ENCODE data around the gene NCS1. TPM values are rescaled to one million over a fixed set of nuclear protein-coding genes. Genes with fewer than 3 reads are reported as not detected.

Gene NCS1
- total and polyA plus RNA-seq, 5 donors from 2014 or later, result 0.22 TPM; not detected in 4

- H3K27me3 ChIP-seq (ENCODE audit: control insufficient read depth, insufficient read depth, low read length), result no peaks in the 10 kb centered on the region
- no peaks in the 10 kb centered on the region for H3K36me3 ChIP-seq (ENCODE audit: control insufficient read depth, insufficient read depth, low read length)
- Mint-ChIP-seq H3K9me3 (peaks cover 0 to 3% (median 0%) of the 10 kb centered on the region in 7 donors), H3K4me1 (peaks cover 0 to 13% (median 5%) of the 10 kb centered on the region in 4 donors), H3K36me3 (no peaks in the 10 kb centered on the region), H3K27ac (no peak overlapping the region), H3K4me3 (no peak overlapping the region), H3K27me3 (no peaks in the 10 kb centered on the region)
- ATAC-seq (ENCODE audit: low read depth in 2 of 2) (no peak), DNase-seq (no peak)
- peaks cover 16% of the 10 kb centered on the region for H3K4me1 ChIP-seq (ENCODE audit: control insufficient read depth, insufficient read depth, low read length, poor library complexity, severe bottlenecking)
- H3K4me3 ChIP-seq (ENCODE audit: low read depth, low read length), result no peak overlapping the region
- H3K27ac ChIP-seq (ENCODE audit: insufficient read depth, low read length, poor library complexity, severe bottlenecking), result no peak overlapping the region
- H3K9me3 ChIP-seq (ENCODE audit: control insufficient read depth in 2 of 2, low read length in 2 of 2), result peaks cover 0 to 2% of the 10 kb centered on the region in 2 experiments
Observed at GRCh38 chr9:130232899-130233586, 60.8 kb downstream of the NCS1 start.

GRCh38 chr9:130233587-130233945, 61.4 kb downstream of the NCS1 start:
- Mint-ChIP-seq H3K4me1 (peaks cover 0 to 13% (median 5%) of the 10 kb centered on the region in 4 donors), H3K27ac (no peak overlapping the region), H3K9me3 (peaks cover 0 to 3% (median 0%) of the 10 kb centered on the region in 7 donors), H3K27me3 (no peaks in the 10 kb centered on the region), H3K36me3 (no peaks in the 10 kb centered on the region), H3K4me3 (no peak overlapping the region)
- no peak overlapping the region for H3K27ac ChIP-seq (ENCODE audit: insufficient read depth, low read length, poor library complexity, severe bottlenecking)
- no peak for ATAC-seq (ENCODE audit: low read depth in 2 of 2)
- no peaks in the 10 kb centered on the region for H3K36me3 ChIP-seq (ENCODE audit: control insufficient read depth, insufficient read depth, low read length)
- DNase-seq, result no peak
- H3K4me3 ChIP-seq (ENCODE audit: low read depth, low read length), result no peak overlapping the region
- no peaks in the 10 kb centered on the region for H3K27me3 ChIP-seq (ENCODE audit: control insufficient read depth, insufficient read depth, low read length)
- no peaks in the 10 kb centered on the region for H3K9me3 ChIP-seq (ENCODE audit: control insufficient read depth in 2 of 2, low read length in 2 of 2)
- H3K4me1 ChIP-seq (ENCODE audit: control insufficient read depth, insufficient read depth, low read length, poor library complexity, severe bottlenecking), result peaks cover 16% of the 10 kb centered on the region

GRCh38 chr9:130234340-130235260, 62.4 kb downstream of the NCS1 start:
- no peak overlapping the region for H3K4me3 Mint-ChIP-seq
- ATAC-seq (ENCODE audit: low read depth in 2 of 2) (no peak), DNase-seq (no peak)
- H3K4me1 Mint-ChIP-seq, result peaks cover 3 to 21% (median 9%) of the 10 kb centered on the region in 4 donors
- no peaks in the 10 kb centered on the region for H3K27me3 Mint-ChIP-seq
- H3K36me3 ChIP-seq (ENCODE audit: control insufficient read depth, insufficient read depth, low read length), result no peaks in the 10 kb centered on the region
- H3K9me3 ChIP-seq (ENCODE audit: control insufficient read depth in 2 of 2, low read length in 2 of 2), result no peaks in the 10 kb centered on the region
- H3K36me3 Mint-ChIP-seq, result no peaks in the 10 kb centered on the region
- H3K4me1 ChIP-seq (ENCODE audit: control insufficient read depth, insufficient read depth, low read length, poor library complexity, severe bottlenecking), result peaks cover 27% of the 10 kb centered on the region
- H3K4me3 ChIP-seq (ENCODE audit: low read depth, low read length), result no peak overlapping the region
- H3K27ac ChIP-seq (ENCODE audit: insufficient read depth, low read length, poor library complexity, severe bottlenecking), result no peak overlapping the region
- H3K27me3 ChIP-seq (ENCODE audit: control insufficient read depth, insufficient read depth, low read length), result no peaks in the 10 kb centered on the region
- peaks cover 0 to 2% (median 0%) of the 10 kb centered on the region in 7 donors for H3K9me3 Mint-ChIP-seq
- no peak overlapping the region for H3K27ac Mint-ChIP-seq

GRCh38 chr9:130235558-130236435, 63.6 kb downstream of the NCS1 start:
- Mint-ChIP-seq H3K36me3 (no peaks in the 10 kb centered on the region), H3K4me1 (peaks cover 6 to 33% (median 20%) of the 10 kb centered on the region in 4 donors), H3K9me3 (no peaks in the 10 kb centered on the region), H3K27me3 (no peaks in the 10 kb centered on the region), H3K4me3 (peak overlapping the region in 1 of 4 donors; percentile 22), H3K27ac (peak overlapping the region in 1 of 3 donors; percentile 55)
- no peak overlapping the region for H3K4me3 ChIP-seq (ENCODE audit: low read depth, low read length)
- ATAC-seq (ENCODE audit: low read depth in 2 of 2) (peak; percentile 23 to 53), DNase-seq (peak; percentile 57 to 63 (median 60))
- H3K4me1 ChIP-seq (ENCODE audit: control insufficient read depth, insufficient read depth, low read length, poor library complexity, severe bottlenecking), result peaks cover 39% of the 10 kb centered on the region
- no peaks in the 10 kb centered on the region for H3K9me3 ChIP-seq (ENCODE audit: control insufficient read depth in 2 of 2, low read length in 2 of 2)
- H3K27me3 ChIP-seq (ENCODE audit: control insufficient read depth, insufficient read depth, low read length), result no peaks in the 10 kb centered on the region
- no peaks in the 10 kb centered on the region for H3K36me3 ChIP-seq (ENCODE audit: control insufficient read depth, insufficient read depth, low read length)
- H3K27ac ChIP-seq (ENCODE audit: insufficient read depth, low read length, poor library complexity, severe bottlenecking), result no peak overlapping the region

- Histone ChIP-seq H3K36me3 (ENCODE audit: control insufficient read depth, insufficient read depth, low read length) (no peaks in the 10 kb centered on the region), H3K4me1 (ENCODE audit: control insufficient read depth, insufficient read depth, low read length, poor library complexity, severe bottlenecking) (peaks cover 44% of the 10 kb centered on the region), H3K4me3 (ENCODE audit: low read depth, low read length) (no peak overlapping the region), H3K27me3 (ENCODE audit: control insufficient read depth, insufficient read depth, low read length) (no peaks in the 10 kb centered on the region), H3K27ac (ENCODE audit: insufficient read depth, low read length, poor library complexity, severe bottlenecking) (no peak overlapping the region), H3K9me3 (ENCODE audit: control insufficient read depth in 2 of 2, low read length in 2 of 2) (no peaks in the 10 kb centered on the region)
- DNase-seq (no peak), ATAC-seq (ENCODE audit: low read depth in 2 of 2) (no peak)
- Mint-ChIP-seq H3K36me3 (no peaks in the 10 kb centered on the region), H3K27me3 (no peaks in the 10 kb centered on the region), H3K27ac (no peak overlapping the region), H3K9me3 (no peaks in the 10 kb centered on the region), H3K4me3 (no peak overlapping the region), H3K4me1 (peaks cover 6 to 36% (median 25%) of the 10 kb centered on the region in 4 donors)
Observed at GRCh38 chr9:130236436-130236985, 64.3 kb downstream of the NCS1 start.

- ATAC-seq (ENCODE audit: low read depth in 2 of 2), result no peak
- Mint-ChIP-seq H3K9me3 (no peaks in the 10 kb centered on the region), H3K4me3 (no peak overlapping the region), H3K27ac (peak overlapping the region in 1 of 3 donors; percentile 89), H3K4me1 (peaks cover 6 to 36% (median 26%) of the 10 kb centered on the region in 4 donors), H3K27me3 (no peaks in the 10 kb centered on the region), H3K36me3 (no peaks in the 10 kb centered on the region)
- H3K27me3 ChIP-seq (ENCODE audit: control insufficient read depth, insufficient read depth, low read length), result no peaks in the 10 kb centered on the region
- H3K4me1 ChIP-seq (ENCODE audit: control insufficient read depth, insufficient read depth, low read length, poor library complexity, severe bottlenecking), result peaks cover 44% of the 10 kb centered on the region
- H3K9me3 ChIP-seq (ENCODE audit: control insufficient read depth in 2 of 2, low read length in 2 of 2), result no peaks in the 10 kb centered on the region
- no peak overlapping the region for H3K4me3 ChIP-seq (ENCODE audit: low read depth, low read length)
- H3K27ac ChIP-seq (ENCODE audit: insufficient read depth, low read length, poor library complexity, severe bottlenecking), result no peak overlapping the region
- no peak for DNase-seq
- H3K36me3 ChIP-seq (ENCODE audit: control insufficient read depth, insufficient read depth, low read length), result no peaks in the 10 kb centered on the region
Observed at GRCh38 chr9:130237076-130237475, 64.9 kb downstream of the NCS1 start.
